IMR-90 (cell line): ENCODE measurements around the gene MEGF6. TPM values are rescaled to one million over a fixed set of nuclear protein-coding genes. Genes with fewer than 3 reads are reported as not detected.

Experiments
- ATAC-seq: fragments of 200-7000 bp; cut with Tn5 transposase; 2 replicates; pipeline ENCODE4 v1.9.1; 2020; ENCODE audit warnings: low read depth, mild to moderate bottlenecking, moderate library complexity
- BruUV-seq: library from RNA; stranded (reverse); fragments of 400-500 nt; replicated peaks from 2 replicates; lab custom pipeline; 2021; lab: Mats Ljungman, UMichigan
- CTCF ChIA-PET: fragments of 300-600 bp; formaldehyde crosslinking; extraction: SDS; loops from one replicate; lab custom pipeline; 2021; ENCODE audit warnings: antibody characterized with exemption; lab: Yijun Ruan, JAX
- POLR2A ChIA-PET: fragments of 300-600 bp; sonication (Branson Sonifier 250); formaldehyde crosslinking; loops from one replicate; lab custom pipeline; 2022; ENCODE audit warnings: antibody characterized with exemption; ENCODE audit not compliant: unreplicated experiment; lab: Charles Lee
- DNase-seq: peaks from one replicate; pipeline ENCODE4 v3.0.0; 2013
- H2AFZ ChIP-seq: replicated peaks from 2 replicates; pipeline ENCODE3; 2013; ENCODE audit warnings: low read length, mild to moderate bottlenecking; ENCODE audit not compliant: poor library complexity
- H2AK5ac ChIP-seq: 2 replicates; pipeline ENCODE4 v1.6.1; 2013; ENCODE audit warnings: low read depth, low read length, inconsistent platforms
- H2AK9ac ChIP-seq: replicated peaks from 2 replicates; pipeline ENCODE3; 2013; ENCODE audit warnings: mild to moderate bottlenecking, low read depth, low read length, moderate library complexity; ENCODE audit not compliant: poor library complexity
- H2BK120ac ChIP-seq: 2 replicates; pipeline ENCODE4 v1.6.1; 2013; ENCODE audit warnings: low read depth, low read length, inconsistent platforms
- H2BK15ac ChIP-seq: 3 replicates; pipeline ENCODE4 v1.6.1; 2013; ENCODE audit warnings: low read depth, low read length, inconsistent platforms
- H2BK20ac ChIP-seq: 2 replicates; pipeline ENCODE4 v1.6.1; 2013; ENCODE audit warnings: low read depth, mild to moderate bottlenecking, inconsistent platforms, low read length, moderate library complexity
- H2BK5ac ChIP-seq: 2 replicates; pipeline ENCODE4 v1.6.1; 2013; ENCODE audit warnings: mild to moderate bottlenecking, low read depth, low read length, inconsistent platforms; ENCODE audit not compliant: poor library complexity, severe bottlenecking
- H3K14ac ChIP-seq: replicated peaks from 2 replicates; pipeline ENCODE4 v1.6.1; 2013; ENCODE audit warnings: low read depth, low read length, inconsistent platforms
- H3K18ac ChIP-seq: 2 replicates; pipeline ENCODE4 v1.6.1; 2013; ENCODE audit warnings: low read depth, low read length, control low read depth
- H3K23ac ChIP-seq: 2 replicates; pipeline ENCODE4 v1.6.1; 2013; ENCODE audit warnings: low read depth, low read length, inconsistent platforms
- H3K27ac ChIP-seq: 2 replicates; pipeline ENCODE4 v1.5.1; 2013; ENCODE audit warnings: mild to moderate bottlenecking, control low read depth, low read length; ENCODE audit not compliant: insufficient read depth
- H3K27me3 ChIP-seq: 2 replicates; pipeline ENCODE4 v1.6.1; 2013; ENCODE audit warnings: low read length; ENCODE audit not compliant: control insufficient read depth, insufficient read depth
- H3K36me3 ChIP-seq: 2 replicates; pipeline ENCODE4 v1.6.1; 2013; ENCODE audit warnings: low read length, mixed read lengths; ENCODE audit not compliant: control insufficient read depth, insufficient read depth
- H3K4ac ChIP-seq: 2 replicates; pipeline ENCODE4 v1.6.1; 2013; ENCODE audit warnings: low read depth, low read length, inconsistent platforms
- H3K4me1 ChIP-seq: 2 replicates; pipeline ENCODE4 v1.6.1; 2013; ENCODE audit warnings: low read length, mixed read lengths; ENCODE audit not compliant: control insufficient read depth, insufficient read depth
- H3K4me2 ChIP-seq: 2 replicates; pipeline ENCODE4 v1.6.1; 2013; ENCODE audit warnings: low read depth, mild to moderate bottlenecking, control low read depth, low read length, moderate library complexity
- H3K4me3 ChIP-seq: 2 replicates; pipeline ENCODE4 v1.5.1; 2013; ENCODE audit warnings: low read depth, mild to moderate bottlenecking, control low read depth, low read length, moderate library complexity; ENCODE audit not compliant: insufficient read depth
- H3K56ac ChIP-seq: 2 replicates; pipeline ENCODE4 v1.6.1; 2013; ENCODE audit warnings: low read length, inconsistent platforms; ENCODE audit not compliant: insufficient read depth; ENCODE audit errors: extremely low read depth
- H3K79me1 ChIP-seq, 2 experiments: 2 replicates each; pipeline ENCODE4 v1.6.1; 2013; ENCODE audit warnings: low read length in 2 of 2, inconsistent platforms in 1 of 2, low read depth in 1 of 2
- H3K9ac ChIP-seq: 2 replicates; pipeline ENCODE4 v1.6.1; 2013; ENCODE audit warnings: low read depth, low read length, control low read depth
- H3K9me1 ChIP-seq: 2 replicates; pipeline ENCODE4 v1.6.1; 2013; ENCODE audit warnings: low read length, inconsistent platforms; ENCODE audit not compliant: insufficient read depth
- H3K9me3 ChIP-seq: 2 replicates; pipeline ENCODE4 v1.6.1; 2013; ENCODE audit warnings: low read length; ENCODE audit not compliant: control insufficient read depth, insufficient read depth
- H4K20me1 ChIP-seq: 2 replicates; pipeline ENCODE4 v1.6.1; 2013; ENCODE audit warnings: low read length, inconsistent platforms; ENCODE audit not compliant: insufficient read depth
- H4K5ac ChIP-seq: 2 replicates; pipeline ENCODE4 v1.6.1; 2013; ENCODE audit warnings: mild to moderate bottlenecking, low read depth, low read length, control low read depth
- H4K8ac ChIP-seq, 2 experiments: 2 replicates each; pipeline ENCODE4 v1.6.1; 2013; ENCODE audit warnings: low read depth in 2 of 2, low read length in 2 of 2, control low read depth in 1 of 2, inconsistent platforms in 1 of 2
- H4K91ac ChIP-seq: 2 replicates; pipeline ENCODE4 v1.6.1; 2013; ENCODE audit warnings: low read depth, low read length, inconsistent platforms; ENCODE audit not compliant: insufficient read depth
- CHD1 ChIP-seq: IDR thresholded peaks from 2 replicates; pipeline ENCODE4 v1.6.1; 2012; ENCODE audit warnings: low read depth, low read length, improper control_type of control experiment
- RFX5 ChIP-seq: IDR thresholded peaks from 2 replicates; pipeline ENCODE4 v1.8.0; 2012; ENCODE audit warnings: low read depth, mild to moderate bottlenecking, low read length, moderate library complexity
- WGBS, 2 experiments: methylation state at CpG; one replicate each; pipeline versions ENCODE4 v1.1.5 to v1.1.7; 2013; ENCODE audit warnings: missing lambda C conversion rate in 2 of 2; ENCODE audit not compliant: insufficient read length in 1 of 2; ENCODE audit errors: extremely low coverage in 2 of 2; 5-methylcytosine and 5-hydroxymethylcytosine counted together
- dilution Hi-C: fragments of 300-500 bp; cut with HindIII; formaldehyde crosslinking; loops from one replicate; pipeline ENCODE4 v1.14.3; 2018; ENCODE audit warnings: low sequenced_read_pairs; ENCODE audit not compliant: unreplicated experiment
- in situ Hi-C: fragments of 300-500 bp; cut with MboI; formaldehyde crosslinking; loops from 3 replicates; pipeline ENCODE4 v1.14.3; 2019; ENCODE audit warnings: low sequenced_read_pairs, inconsistent platforms, mixed read lengths
- intact Hi-C: fragments of 100-400 bp; cut with micrococcal nuclease; formaldehyde crosslinking; loops from 2 replicates; pipeline ENCODE4 v1.10.0; 2022
- polyA plus RNA-seq, 3 experiments: library from polyadenylated mRNA; depleted of rRNA; stranded (reverse); fragments of >200 nt; gene quantifications; 2 replicates each; pipeline ENCODE4 v1.2.3, GENCODE V29; 2012; ENCODE audit warnings: low replicate concordance in 1 of 3
- total RNA-seq: library from RNA; depleted of rRNA; stranded (reverse); fragments of >200 nt; gene quantifications from 2 replicates; pipeline ENCODE4 v1.2.3, GENCODE V29; 2012

Gene MEGF6
- total and polyA plus RNA-seq, 2 of the 4 experiments (the other 2 are of a cell fraction), result 0.72 to 4.1 TPM

DNA sequence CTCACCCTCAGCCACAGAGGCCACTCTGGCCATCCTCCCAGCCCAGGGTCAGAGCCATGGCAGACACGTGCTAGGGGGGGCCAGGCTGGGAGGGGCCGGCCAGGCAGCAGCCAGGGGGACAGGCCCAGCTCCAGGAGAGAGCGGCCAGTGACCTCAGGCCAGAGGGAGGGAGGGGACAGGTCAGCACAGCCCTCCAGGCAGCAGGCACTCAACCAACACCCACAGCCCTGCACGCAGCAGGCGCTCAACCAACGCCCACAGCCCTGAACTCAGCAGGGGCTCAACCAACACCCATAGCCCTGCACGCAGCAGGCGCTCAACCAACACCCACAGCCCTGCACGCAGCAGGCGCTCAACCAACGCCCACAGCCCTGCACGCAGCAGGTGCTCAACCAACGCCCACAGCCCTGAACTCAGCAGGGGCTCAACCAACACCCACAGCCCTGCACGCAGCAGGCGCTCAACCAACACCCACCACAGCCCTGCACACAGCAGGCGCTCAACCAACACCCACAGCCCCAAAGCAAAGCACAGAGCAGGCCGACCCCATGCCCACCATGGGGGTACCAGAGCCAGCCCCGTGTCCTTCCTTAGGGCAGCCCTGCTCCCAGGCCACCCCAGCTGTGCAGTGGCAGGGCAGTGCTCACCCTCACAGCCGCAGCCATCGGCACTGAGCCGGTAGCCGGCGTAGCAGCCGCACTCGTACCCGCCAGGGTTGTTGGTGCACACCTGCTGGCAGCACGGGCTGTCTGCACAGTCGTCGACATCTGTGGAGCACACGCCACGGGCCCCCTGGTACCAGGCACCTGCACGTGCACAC lies 101.0 kb downstream of the MEGF6 start:
- no peak for TF ChIP-seq RFX5
- no peak for TF ChIP-seq CHD1
- in situ Hi-C loops, result no loop called here
- POLR2A ChIA-PET, result no interaction called here

More for the DNA sequence above, 101.0 kb downstream of the MEGF6 start:
- H3K9me1 ChIP-seq, result no peaks in the 10 kb centered on the region
- no peak for DNase-seq
- H3K4me2 ChIP-seq, result no peak overlapping the region
- peaks cover 1% of the 10 kb centered on the region; the same call in 1 of the 2 replicates for H3K9me3 ChIP-seq
- H3K56ac ChIP-seq, result no peak overlapping the region
- CTCF ChIA-PET, result no interaction called here
- no peak overlapping the region for H2AFZ ChIP-seq
- intact Hi-C loops, result no loop called here
- H3K36me3 ChIP-seq, result no peaks in the 10 kb centered on the region
- H4K5ac ChIP-seq, result no peak overlapping the region
- no peak overlapping the region for H3K18ac ChIP-seq
- ATAC-seq, result no peak
- H4K20me1 ChIP-seq, result no peaks in the 10 kb centered on the region
- dilution Hi-C loops, result no loop called here
- no peak overlapping the region for H2AK5ac ChIP-seq
- no peak overlapping the region for H3K4ac ChIP-seq
- no peak overlapping the region for H3K9ac ChIP-seq
- H2BK20ac ChIP-seq, result no peak overlapping the region
- no peak overlapping the region for H2BK120ac ChIP-seq
- H3K14ac ChIP-seq, result no peak overlapping the region
- H3K4me3 ChIP-seq, result no peak overlapping the region
- H4K91ac ChIP-seq, result no peak overlapping the region
- no peak overlapping the region for H2AK9ac ChIP-seq
- no peak overlapping the region for H2BK15ac ChIP-seq
- no peak overlapping the region for H3K27ac ChIP-seq
- 88% methylated on average over 12 of the region's 32 CpGs; no CpG with 5 or more reads in 1 of the 2 experiments for WGBS, 2 experiments
- H2BK5ac ChIP-seq, result no peak overlapping the region
- H4K8ac ChIP-seq, result no peak overlapping the region
- no peaks in the 10 kb centered on the region for H3K4me1 ChIP-seq
- no TSS peak for BruUV-seq
- no peak overlapping the region for H3K23ac ChIP-seq
- no peaks in the 10 kb centered on the region for H3K27me3 ChIP-seq
- no peaks in the 10 kb centered on the region for H3K79me1 ChIP-seq
